ENCODE data around the gene CD74. TPM values are rescaled to one million over a fixed set of nuclear protein-coding genes. Genes with fewer than 3 reads are reported as not detected.

CD74 gene
- total and polyA plus RNA-seq, 4 donors = 176 to 327 (median 257) TPM

DNA sequence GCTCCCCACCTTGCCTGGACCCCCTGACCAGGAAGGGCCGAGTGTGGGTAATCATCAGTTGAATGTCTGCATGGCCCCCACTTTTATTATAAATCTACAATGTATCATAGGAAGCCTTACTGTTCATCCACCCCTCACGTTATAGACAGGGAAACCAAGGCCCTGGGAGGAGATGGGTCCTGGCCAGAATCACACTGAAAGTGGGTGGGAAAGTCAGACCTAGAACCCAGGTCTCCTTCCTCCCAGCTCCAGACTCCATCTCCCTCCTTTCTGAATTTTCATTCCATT lies 17.1 kb downstream of the CD74 start:
- TF ChIP-seq FOXA2 (IDR thresholded peaks at IDR 0.05) (no peak), RAD21 (IDR thresholded peaks at IDR 0.05) (no peak), FOXA1 (IDR thresholded peaks at IDR 0.05) (no peak), YY1 (IDR thresholded peaks at IDR 0.05) (no peak), HNF4G (IDR thresholded peaks at IDR 0.05) (no peak), SP1 (IDR thresholded peaks at IDR 0.05) (no peak), HNF4A (conservative IDR thresholded peaks at IDR 0.05) (no peak), NR2F2 (IDR thresholded peaks at IDR 0.05) (no peak), RXRA (IDR thresholded peaks at IDR 0.05) (no peak), GABPA (IDR thresholded peaks at IDR 0.05 in 1 of 2, conservative IDR thresholded peaks at IDR 0.05 in 1 of 2) (no peak), JUND (IDR thresholded peaks at IDR 0.05) (no peak)
- TF ChIP-seq, protein P1, sequence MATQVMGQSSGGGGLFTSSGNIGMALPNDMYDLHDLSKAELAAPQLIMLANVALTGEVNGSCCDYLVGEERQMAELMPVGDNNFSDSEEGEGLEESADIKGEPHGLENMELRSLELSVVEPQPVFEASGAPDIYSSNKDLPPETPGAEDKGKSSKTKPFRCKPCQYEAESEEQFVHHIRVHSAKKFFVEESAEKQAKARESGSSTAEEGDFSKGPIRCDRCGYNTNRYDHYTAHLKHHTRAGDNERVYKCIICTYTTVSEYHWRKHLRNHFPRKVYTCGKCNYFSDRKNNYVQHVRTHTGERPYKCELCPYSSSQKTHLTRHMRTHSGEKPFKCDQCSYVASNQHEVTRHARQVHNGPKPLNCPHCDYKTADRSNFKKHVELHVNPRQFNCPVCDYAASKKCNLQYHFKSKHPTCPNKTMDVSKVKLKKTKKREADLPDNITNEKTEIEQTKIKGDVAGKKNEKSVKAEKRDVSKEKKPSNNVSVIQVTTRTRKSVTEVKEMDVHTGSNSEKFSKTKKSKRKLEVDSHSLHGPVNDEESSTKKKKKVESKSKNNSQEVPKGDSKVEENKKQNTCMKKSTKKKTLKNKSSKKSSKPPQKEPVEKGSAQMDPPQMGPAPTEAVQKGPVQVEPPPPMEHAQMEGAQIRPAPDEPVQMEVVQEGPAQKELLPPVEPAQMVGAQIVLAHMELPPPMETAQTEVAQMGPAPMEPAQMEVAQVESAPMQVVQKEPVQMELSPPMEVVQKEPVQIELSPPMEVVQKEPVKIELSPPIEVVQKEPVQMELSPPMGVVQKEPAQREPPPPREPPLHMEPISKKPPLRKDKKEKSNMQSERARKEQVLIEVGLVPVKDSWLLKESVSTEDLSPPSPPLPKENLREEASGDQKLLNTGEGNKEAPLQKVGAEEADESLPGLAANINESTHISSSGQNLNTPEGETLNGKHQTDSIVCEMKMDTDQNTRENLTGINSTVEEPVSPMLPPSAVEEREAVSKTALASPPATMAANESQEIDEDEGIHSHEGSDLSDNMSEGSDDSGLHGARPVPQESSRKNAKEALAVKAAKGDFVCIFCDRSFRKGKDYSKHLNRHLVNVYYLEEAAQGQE (IDR thresholded peaks at IDR 0.05) = no peak
- TF ChIP-seq, protein P2, sequence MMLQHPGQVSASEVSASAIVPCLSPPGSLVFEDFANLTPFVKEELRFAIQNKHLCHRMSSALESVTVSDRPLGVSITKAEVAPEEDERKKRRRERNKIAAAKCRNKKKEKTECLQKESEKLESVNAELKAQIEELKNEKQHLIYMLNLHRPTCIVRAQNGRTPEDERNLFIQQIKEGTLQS (IDR thresholded peaks at IDR 0.05) = no peak
- TF ChIP-seq, protein P3, sequence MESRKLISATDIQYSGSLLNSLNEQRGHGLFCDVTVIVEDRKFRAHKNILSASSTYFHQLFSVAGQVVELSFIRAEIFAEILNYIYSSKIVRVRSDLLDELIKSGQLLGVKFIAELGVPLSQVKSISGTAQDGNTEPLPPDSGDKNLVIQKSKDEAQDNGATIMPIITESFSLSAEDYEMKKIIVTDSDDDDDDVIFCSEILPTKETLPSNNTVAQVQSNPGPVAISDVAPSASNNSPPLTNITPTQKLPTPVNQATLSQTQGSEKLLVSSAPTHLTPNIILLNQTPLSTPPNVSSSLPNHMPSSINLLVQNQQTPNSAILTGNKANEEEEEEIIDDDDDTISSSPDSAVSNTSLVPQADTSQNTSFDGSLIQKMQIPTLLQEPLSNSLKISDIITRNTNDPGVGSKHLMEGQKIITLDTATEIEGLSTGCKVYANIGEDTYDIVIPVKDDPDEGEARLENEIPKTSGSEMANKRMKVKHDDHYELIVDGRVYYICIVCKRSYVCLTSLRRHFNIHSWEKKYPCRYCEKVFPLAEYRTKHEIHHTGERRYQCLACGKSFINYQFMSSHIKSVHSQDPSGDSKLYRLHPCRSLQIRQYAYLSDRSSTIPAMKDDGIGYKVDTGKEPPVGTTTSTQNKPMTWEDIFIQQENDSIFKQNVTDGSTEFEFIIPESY (IDR thresholded peaks at IDR 0.05) = no peak
- TF ChIP-seq, protein P4, sequence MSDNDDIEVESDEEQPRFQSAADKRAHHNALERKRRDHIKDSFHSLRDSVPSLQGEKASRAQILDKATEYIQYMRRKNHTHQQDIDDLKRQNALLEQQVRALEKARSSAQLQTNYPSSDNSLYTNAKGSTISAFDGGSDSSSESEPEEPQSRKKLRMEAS (IDR thresholded peaks at IDR 0.05) = no peak
- TF ChIP-seq, protein P5, sequence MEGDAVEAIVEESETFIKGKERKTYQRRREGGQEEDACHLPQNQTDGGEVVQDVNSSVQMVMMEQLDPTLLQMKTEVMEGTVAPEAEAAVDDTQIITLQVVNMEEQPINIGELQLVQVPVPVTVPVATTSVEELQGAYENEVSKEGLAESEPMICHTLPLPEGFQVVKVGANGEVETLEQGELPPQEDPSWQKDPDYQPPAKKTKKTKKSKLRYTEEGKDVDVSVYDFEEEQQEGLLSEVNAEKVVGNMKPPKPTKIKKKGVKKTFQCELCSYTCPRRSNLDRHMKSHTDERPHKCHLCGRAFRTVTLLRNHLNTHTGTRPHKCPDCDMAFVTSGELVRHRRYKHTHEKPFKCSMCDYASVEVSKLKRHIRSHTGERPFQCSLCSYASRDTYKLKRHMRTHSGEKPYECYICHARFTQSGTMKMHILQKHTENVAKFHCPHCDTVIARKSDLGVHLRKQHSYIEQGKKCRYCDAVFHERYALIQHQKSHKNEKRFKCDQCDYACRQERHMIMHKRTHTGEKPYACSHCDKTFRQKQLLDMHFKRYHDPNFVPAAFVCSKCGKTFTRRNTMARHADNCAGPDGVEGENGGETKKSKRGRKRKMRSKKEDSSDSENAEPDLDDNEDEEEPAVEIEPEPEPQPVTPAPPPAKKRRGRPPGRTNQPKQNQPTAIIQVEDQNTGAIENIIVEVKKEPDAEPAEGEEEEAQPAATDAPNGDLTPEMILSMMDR (IDR thresholded peaks at IDR 0.05; ENCODE audit: low read depth, low read length, missing input control) = no peak
- H3K27me3 ChIP-seq (ENCODE audit: control insufficient read depth in 4 of 4, insufficient read depth in 4 of 4, low read length in 3 of 4) = no peaks in the 10 kb centered on the region
- H3K9me3 ChIP-seq (ENCODE audit: control insufficient read depth in 4 of 4, low read length in 3 of 4) = no peaks in the 10 kb centered on the region
- no peak overlapping the region for H3K4me3 ChIP-seq (ENCODE audit: low read depth in 1 of 3, low read length in 3 of 3)
- no peaks in the 10 kb centered on the region for H3K4me1 ChIP-seq (ENCODE audit: control insufficient read depth in 4 of 4, insufficient read depth in 4 of 4, low read length in 3 of 4)
- no peak overlapping the region for H3K9ac ChIP-seq (ENCODE audit: low read depth in 1 of 2, low read length in 2 of 2)
- no peak for DNase-seq (ENCODE audit: low spot score)
- WGBS = 94% methylated on average over 2 of the region's 2 CpGs
- H3K36me3 ChIP-seq (ENCODE audit: control insufficient read depth in 4 of 4, insufficient read depth in 3 of 4, low read depth in 1 of 4, low read length in 3 of 4) = peaks cover 15 to 69% (median 32%) of the 10 kb centered on the region in 4 donors
- H3K27ac ChIP-seq (ENCODE audit: low read depth in 1 of 2, low read length in 2 of 2) = no peak overlapping the region
